Gastrocnemius medialis (tissue), 4 donors: ENCODE measurements around the gene MGMT. TPM values are rescaled to one million over a fixed set of nuclear protein-coding genes. Genes with fewer than 3 reads are reported as not detected.

Source experiments
- ATAC-seq, 2 donors: fragments of 150-250 bp; one replicate each; pipeline ENCODE4 v1.9.1; 2016
- DNase-seq, 2 donors: peaks; one replicate each; pipeline ENCODE4 v3.0.0-alpha.2; 2019
- H3K27ac ChIP-seq, 4 donors: fragments of 200-600 bp; sonication (generic); 1 replicate in 1 of 4; 2 replicates in 3 of 4; pipeline ENCODE4 v1.5.1; 2016 to 2018; ENCODE audit warnings: mild to moderate bottlenecking in 2 of 4, moderate library complexity in 1 of 4
- H3K27me3 ChIP-seq, 3 donors: fragments of 200-600 bp; sonication (generic) in 2 of 3; 1 replicate in 1 of 3; 2 replicates in 2 of 3; pipeline versions ENCODE4 v1.5.1 to v1.6.0; 2016 to 2019; ENCODE audit warnings: mild to moderate bottlenecking in 1 of 3, moderate library complexity in 1 of 3
- H3K36me3 ChIP-seq, 2 donors: fragments of 200-600 bp; sonication (generic) in 1 of 2; one replicate each; pipeline ENCODE4 v1.5.1; 2017 to 2018
- H3K4me1 ChIP-seq, 2 donors: fragments of 200-600 bp; sonication (generic) in 1 of 2; one replicate each; pipeline ENCODE4 v1.5.1; 2016 to 2017; ENCODE audit warnings: mild to moderate bottlenecking in 2 of 2
- H3K4me3 ChIP-seq, 4 donors: fragments of 200-600 bp; sonication (generic) in 3 of 4; 1 replicate in 1 of 4; 2 replicates in 3 of 4; pipeline ENCODE4 v1.5.1; 2016 to 2019; ENCODE audit warnings: mild to moderate bottlenecking in 2 of 4
- H3K9me3 ChIP-seq, 3 donors: fragments of 200-600 bp; sonication (generic) in 2 of 3; 1 replicate in 1 of 3; 2 replicates in 2 of 3; pipeline ENCODE4 v1.5.1; 2016 to 2019
- CTCF ChIP-seq, 5 experiments: fragments of 450-650 bp in 3 of 5; fragments of 200-600 bp in 2 of 5; sonication (generic) in 2 of 5; IDR thresholded peaks in 4 of 5; conservative IDR thresholded peaks in 1 of 5; 1 replicate in 4 of 5; 2 replicates in 1 of 5; pipeline ENCODE4 v1.5.1; 2016 to 2019; ENCODE audit warnings: antibody characterized with exemption in 5 of 5, mild to moderate bottlenecking in 3 of 5, moderate library complexity in 3 of 5
- POLR2A ChIP-seq, 2 donors: fragments of 450-650 bp; IDR thresholded peaks; one replicate each; pipeline ENCODE4 v1.6.1; 2017; ENCODE audit warnings: antibody characterized with exemption in 2 of 2, mild to moderate bottlenecking in 2 of 2, moderate library complexity in 2 of 2
- in situ Hi-C, 4 donors: fragments of 200-750 bp; cut with MboI; loops; one replicate each; pipeline versions ENCODE4 v1.15.0 to v1.8.0; 2017; ENCODE audit warnings: low sequenced_read_pairs in 4 of 4
- intact Hi-C: fragments of 100-400 bp; cut with DNase I; formaldehyde crosslinking; loops from one replicate; pipeline ENCODE4 v1.15.1; 2023; ENCODE audit warnings: low total_unique reads
- total RNA-seq, 4 donors: library from RNA; depleted of rRNA; stranded (reverse); fragments of >200 nt; gene quantifications; one replicate each; pipeline versions ENCODE4 v1.1.0 to v1.2.3, GENCODE V29; 2016

The MGMT gene
- total RNA-seq, 4 donors from 2014 or later: 8.9 to 20.7 (median 17.1) TPM

GRCh38 chr10:129642427-129642826, 175.4 kb downstream of the MGMT start:
- no peak for DNase-seq
- TF ChIP-seq CTCF (IDR thresholded peaks at IDR 0.05 in 4 of 5, conservative IDR thresholded peaks at IDR 0.05 in 1 of 5): no peak
- TF ChIP-seq POLR2A (IDR thresholded peaks at IDR 0.05): no peak
- no peak overlapping the region for H3K27ac ChIP-seq
- in situ Hi-C loops (no loop called here), intact Hi-C loops (no loop called here)
- H3K9me3 ChIP-seq: no peaks in the 10 kb centered on the region
- H3K27me3 ChIP-seq: no peaks in the 10 kb centered on the region
- ATAC-seq: no peak
- H3K36me3 ChIP-seq: no peaks in the 10 kb centered on the region
- no peak overlapping the region for H3K4me3 ChIP-seq
- no peaks in the 10 kb centered on the region for H3K4me1 ChIP-seq

GRCh38 chr10:129643266-129643665, 176.2 kb downstream of the MGMT start:
- Histone ChIP-seq H3K27ac (no peak overlapping the region), H3K9me3 (no peaks in the 10 kb centered on the region), H3K4me1 (no peaks in the 10 kb centered on the region), H3K27me3 (no peaks in the 10 kb centered on the region), H3K36me3 (no peaks in the 10 kb centered on the region), H3K4me3 (no peak overlapping the region)
- no peak for ATAC-seq
- no peak for TF ChIP-seq CTCF (IDR thresholded peaks at IDR 0.05 in 4 of 5, conservative IDR thresholded peaks at IDR 0.05 in 1 of 5)
- no peak for TF ChIP-seq POLR2A (IDR thresholded peaks at IDR 0.05)
- in situ Hi-C loops (no loop called here), intact Hi-C loops (no loop called here)
- no peak for DNase-seq

GRCh38 chr10:129645487-129645886, 178.4 kb downstream of the MGMT start:
- Histone ChIP-seq H3K4me3 (no peak overlapping the region), H3K4me1 (no peaks in the 10 kb centered on the region), H3K27me3 (no peaks in the 10 kb centered on the region), H3K36me3 (no peaks in the 10 kb centered on the region), H3K27ac (no peak overlapping the region), H3K9me3 (no peaks in the 10 kb centered on the region)
- DNase-seq (no peak), ATAC-seq (no peak)
- in situ Hi-C loops (no loop called here), intact Hi-C loops (no loop called here)
- no peak for TF ChIP-seq POLR2A (IDR thresholded peaks at IDR 0.05)
- TF ChIP-seq CTCF (IDR thresholded peaks at IDR 0.05 in 4 of 5, conservative IDR thresholded peaks at IDR 0.05 in 1 of 5): no peak

GRCh38 chr10:129646973-129647372, 179.9 kb downstream of the MGMT start:
- TF ChIP-seq POLR2A (IDR thresholded peaks at IDR 0.05): no peak
- TF ChIP-seq CTCF (IDR thresholded peaks at IDR 0.05 in 4 of 5, conservative IDR thresholded peaks at IDR 0.05 in 1 of 5): no peak
- in situ Hi-C loops (no loop called here), intact Hi-C loops (no loop called here)
- H3K4me3 ChIP-seq: no peak overlapping the region
- no peak for DNase-seq
- no peaks in the 10 kb centered on the region for H3K4me1 ChIP-seq
- ATAC-seq: no peak
- no peaks in the 10 kb centered on the region for H3K36me3 ChIP-seq
- H3K9me3 ChIP-seq: no peaks in the 10 kb centered on the region
- no peaks in the 10 kb centered on the region for H3K27me3 ChIP-seq
- no peak overlapping the region for H3K27ac ChIP-seq

GRCh38 chr10:129647590-129647989, 180.5 kb downstream of the MGMT start:
- intact Hi-C loops (no loop called here), in situ Hi-C loops (no loop called here)
- DNase-seq (no peak), ATAC-seq (no peak)
- no peak overlapping the region for H3K4me3 ChIP-seq
- H3K4me1 ChIP-seq: no peaks in the 10 kb centered on the region
- no peaks in the 10 kb centered on the region for H3K36me3 ChIP-seq
- no peaks in the 10 kb centered on the region for H3K9me3 ChIP-seq
- TF ChIP-seq CTCF (IDR thresholded peaks at IDR 0.05 in 4 of 5, conservative IDR thresholded peaks at IDR 0.05 in 1 of 5): no peak
- no peak for TF ChIP-seq POLR2A (IDR thresholded peaks at IDR 0.05)
- H3K27ac ChIP-seq: no peak overlapping the region
- H3K27me3 ChIP-seq: no peaks in the 10 kb centered on the region
